Measurements from ENCODE around the gene STARD13. TPM values are rescaled to one million over a fixed set of nuclear protein-coding genes. Genes with fewer than 3 reads are reported as not detected.

Gene STARD13
- total and polyA plus RNA-seq, 2 donors from 2014 or later, result 5.1 to 37.2 TPM

- no peaks in the 10 kb centered on the region for H3K36me3 ChIP-seq (ENCODE audit: control insufficient read depth in 2 of 3, insufficient read depth in 3 of 3, low read length in 3 of 3)
- no peak overlapping the region for H3K27ac ChIP-seq (ENCODE audit: low read depth in 2 of 2, low read length in 2 of 2)
- FAIRE-seq (no peak), DNase-seq (no peak)
- H3K4me1 ChIP-seq (ENCODE audit: control insufficient read depth in 2 of 3, insufficient read depth in 2 of 3, low read depth in 1 of 3, low read length in 3 of 3), result peaks cover 0 to 11% (median 4%) of the 10 kb centered on the region in 3 donors
- intact Hi-C loops (cut with DNase I), result no loop called here
- H3K4me3 ChIP-seq (ENCODE audit: low read length in 3 of 3), result no peak overlapping the region
- H3K9me3 ChIP-seq (ENCODE audit: control insufficient read depth in 2 of 3, insufficient read depth in 1 of 3, low read length in 3 of 3), result no peaks in the 10 kb centered on the region
- no peaks in the 10 kb centered on the region for H3K27me3 ChIP-seq (ENCODE audit: control insufficient read depth, insufficient read depth, low read length)
- TF ChIP-seq, protein P1, sequence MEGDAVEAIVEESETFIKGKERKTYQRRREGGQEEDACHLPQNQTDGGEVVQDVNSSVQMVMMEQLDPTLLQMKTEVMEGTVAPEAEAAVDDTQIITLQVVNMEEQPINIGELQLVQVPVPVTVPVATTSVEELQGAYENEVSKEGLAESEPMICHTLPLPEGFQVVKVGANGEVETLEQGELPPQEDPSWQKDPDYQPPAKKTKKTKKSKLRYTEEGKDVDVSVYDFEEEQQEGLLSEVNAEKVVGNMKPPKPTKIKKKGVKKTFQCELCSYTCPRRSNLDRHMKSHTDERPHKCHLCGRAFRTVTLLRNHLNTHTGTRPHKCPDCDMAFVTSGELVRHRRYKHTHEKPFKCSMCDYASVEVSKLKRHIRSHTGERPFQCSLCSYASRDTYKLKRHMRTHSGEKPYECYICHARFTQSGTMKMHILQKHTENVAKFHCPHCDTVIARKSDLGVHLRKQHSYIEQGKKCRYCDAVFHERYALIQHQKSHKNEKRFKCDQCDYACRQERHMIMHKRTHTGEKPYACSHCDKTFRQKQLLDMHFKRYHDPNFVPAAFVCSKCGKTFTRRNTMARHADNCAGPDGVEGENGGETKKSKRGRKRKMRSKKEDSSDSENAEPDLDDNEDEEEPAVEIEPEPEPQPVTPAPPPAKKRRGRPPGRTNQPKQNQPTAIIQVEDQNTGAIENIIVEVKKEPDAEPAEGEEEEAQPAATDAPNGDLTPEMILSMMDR (IDR thresholded peaks at IDR 0.05; ENCODE audit: borderline replicate concordance, extremely low read depth, insufficient read depth), result no peak
- H3K9ac ChIP-seq (ENCODE audit: low read length in 3 of 3), result no peak overlapping the region
Observed at GRCh38 chr13:33258808-33259193, 26.8 kb downstream of the STARD13 start.

DNA sequence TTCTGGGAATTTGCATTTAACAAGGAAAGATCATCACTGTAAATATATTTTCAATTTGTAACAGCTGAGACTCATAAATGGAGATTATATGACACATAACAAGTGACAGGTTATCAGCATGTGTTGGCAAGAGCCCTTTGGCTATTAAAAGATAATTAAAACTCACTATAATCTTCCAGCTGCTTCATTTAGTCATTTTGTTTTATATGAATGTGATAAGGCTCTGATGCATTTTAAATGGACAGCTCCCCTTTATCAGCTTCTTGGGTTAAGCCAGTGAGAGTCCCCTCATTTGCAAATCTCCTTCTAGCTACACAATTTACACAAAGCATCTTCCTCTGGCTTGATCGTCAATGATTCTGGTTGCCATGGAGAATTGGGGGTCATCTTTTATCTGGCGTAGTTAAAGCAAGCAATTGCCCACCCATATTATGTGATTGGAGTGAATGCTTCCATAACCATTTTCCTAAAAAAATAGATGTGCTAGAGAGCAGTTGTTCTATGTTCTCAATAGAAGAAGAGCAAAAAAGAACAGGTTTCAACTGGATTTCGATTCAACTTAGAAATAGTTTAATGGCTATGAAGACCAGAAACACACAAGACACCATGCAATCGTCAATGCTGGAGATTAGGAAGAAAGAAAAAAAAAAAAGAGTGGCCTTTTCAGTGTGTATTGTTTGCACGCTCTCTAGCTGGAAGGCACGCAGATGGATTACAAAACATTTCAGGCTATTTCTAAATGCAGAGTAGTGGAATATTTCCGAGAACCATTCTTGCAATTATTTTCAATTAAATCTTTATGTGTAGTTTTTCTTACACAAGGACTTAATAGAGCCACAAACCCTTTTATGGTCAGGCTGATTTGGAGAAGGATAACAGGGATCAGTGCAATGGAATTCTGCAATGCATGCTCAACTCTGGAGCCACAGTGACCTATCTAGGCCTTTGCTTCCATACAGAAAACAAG is 27.4 kb downstream of the STARD13 start:
- TF ChIP-seq, protein P1 (IDR thresholded peaks at IDR 0.05; ENCODE audit: borderline replicate concordance, extremely low read depth, insufficient read depth), result no peak
- Histone ChIP-seq H3K4me1 (ENCODE audit: control insufficient read depth in 2 of 3, insufficient read depth in 2 of 3, low read depth in 1 of 3, low read length in 3 of 3) (peaks cover 0 to 11% (median 4%) of the 10 kb centered on the region in 3 donors), H3K4me3 (ENCODE audit: low read length in 3 of 3) (no peak overlapping the region), H3K9ac (ENCODE audit: low read length in 3 of 3) (no peak overlapping the region), H3K27ac (ENCODE audit: low read depth in 2 of 2, low read length in 2 of 2) (no peak overlapping the region), H3K36me3 (ENCODE audit: control insufficient read depth in 2 of 3, insufficient read depth in 3 of 3, low read length in 3 of 3) (no peaks in the 10 kb centered on the region), H3K9me3 (ENCODE audit: control insufficient read depth in 2 of 3, insufficient read depth in 1 of 3, low read length in 3 of 3) (no peaks in the 10 kb centered on the region), H3K27me3 (ENCODE audit: control insufficient read depth, insufficient read depth, low read length) (no peaks in the 10 kb centered on the region)
- no peak for FAIRE-seq
- DNase-seq, result no peak
- intact Hi-C loops (cut with DNase I), result no loop called here

GRCh38 chr13:33256148-33256840 is 29.3 kb downstream of the STARD13 start:
- no peak overlapping the region for H3K9ac ChIP-seq (ENCODE audit: low read length in 3 of 3)
- TF ChIP-seq, protein P1 (IDR thresholded peaks at IDR 0.05; ENCODE audit: borderline replicate concordance, extremely low read depth, insufficient read depth), result no peak
- intact Hi-C loops (cut with DNase I), result no loop called here
- DNase-seq (no peak), FAIRE-seq (no peak)
- H3K9me3 ChIP-seq (ENCODE audit: control insufficient read depth in 2 of 3, insufficient read depth in 1 of 3, low read length in 3 of 3), result no peaks in the 10 kb centered on the region
- H3K4me1 ChIP-seq (ENCODE audit: control insufficient read depth in 2 of 3, insufficient read depth in 2 of 3, low read depth in 1 of 3, low read length in 3 of 3), result peaks cover 0 to 5% (median 4%) of the 10 kb centered on the region in 3 donors
- no peaks in the 10 kb centered on the region for H3K36me3 ChIP-seq (ENCODE audit: control insufficient read depth in 2 of 3, insufficient read depth in 3 of 3, low read length in 3 of 3)
- no peaks in the 10 kb centered on the region for H3K27me3 ChIP-seq (ENCODE audit: control insufficient read depth, insufficient read depth, low read length)
- no peak overlapping the region for H3K4me3 ChIP-seq (ENCODE audit: low read length in 3 of 3)
- no peak overlapping the region for H3K27ac ChIP-seq (ENCODE audit: low read depth in 2 of 2, low read length in 2 of 2)
